AG10803 (cell line): Measurements from ENCODE around the gene ZNF845.
"Not testable (repeated sequence)": the region's sequence is repeated elsewhere in the genome, so short reads cannot be mapped to it uniquely, and the experiment has no call there.

ENCODE experiments used
- DNase-seq: peaks from one replicate; pipeline ENCODE4 v3.0.0; 2010; ENCODE audit warnings: low read depth
- H3K4me3 ChIP-seq: 2 replicates; pipeline ENCODE4 v1.5.1; 2011; ENCODE audit warnings: mild to moderate bottlenecking, low read length, control low read depth
- TF ChIP-seq, protein P1 (sequence below): conservative IDR thresholded peaks from 2 replicates; pipeline ENCODE4 v1.5.1; 2011; ENCODE audit warnings: mild to moderate bottlenecking, low read length, control low read depth, inconsistent platforms

Gene ZNF845

GRCh38 chr19:53388904-53389303 lies 55.4 kb downstream of the ZNF845 start:
- TF ChIP-seq, protein P1, sequence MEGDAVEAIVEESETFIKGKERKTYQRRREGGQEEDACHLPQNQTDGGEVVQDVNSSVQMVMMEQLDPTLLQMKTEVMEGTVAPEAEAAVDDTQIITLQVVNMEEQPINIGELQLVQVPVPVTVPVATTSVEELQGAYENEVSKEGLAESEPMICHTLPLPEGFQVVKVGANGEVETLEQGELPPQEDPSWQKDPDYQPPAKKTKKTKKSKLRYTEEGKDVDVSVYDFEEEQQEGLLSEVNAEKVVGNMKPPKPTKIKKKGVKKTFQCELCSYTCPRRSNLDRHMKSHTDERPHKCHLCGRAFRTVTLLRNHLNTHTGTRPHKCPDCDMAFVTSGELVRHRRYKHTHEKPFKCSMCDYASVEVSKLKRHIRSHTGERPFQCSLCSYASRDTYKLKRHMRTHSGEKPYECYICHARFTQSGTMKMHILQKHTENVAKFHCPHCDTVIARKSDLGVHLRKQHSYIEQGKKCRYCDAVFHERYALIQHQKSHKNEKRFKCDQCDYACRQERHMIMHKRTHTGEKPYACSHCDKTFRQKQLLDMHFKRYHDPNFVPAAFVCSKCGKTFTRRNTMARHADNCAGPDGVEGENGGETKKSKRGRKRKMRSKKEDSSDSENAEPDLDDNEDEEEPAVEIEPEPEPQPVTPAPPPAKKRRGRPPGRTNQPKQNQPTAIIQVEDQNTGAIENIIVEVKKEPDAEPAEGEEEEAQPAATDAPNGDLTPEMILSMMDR, result no peak
- H3K4me3 ChIP-seq, result no peak overlapping the region
- no peak for DNase-seq

- no peak overlapping the region for H3K4me3 ChIP-seq
- no peak for DNase-seq
Observed at GRCh38 chr19:53389571-53389970, 56.0 kb downstream of the ZNF845 start.

GRCh38 chr19:53389978-53390377 lies 56.4 kb downstream of the ZNF845 start:
- DNase-seq, result no peak
- H3K4me3 ChIP-seq, result no peak overlapping the region
- TF ChIP-seq, protein P1, result no peak

More at GRCh38 chr19:53389571-53389970, 56.0 kb downstream of the ZNF845 start:
- TF ChIP-seq, protein P1, result no peak

DNA sequence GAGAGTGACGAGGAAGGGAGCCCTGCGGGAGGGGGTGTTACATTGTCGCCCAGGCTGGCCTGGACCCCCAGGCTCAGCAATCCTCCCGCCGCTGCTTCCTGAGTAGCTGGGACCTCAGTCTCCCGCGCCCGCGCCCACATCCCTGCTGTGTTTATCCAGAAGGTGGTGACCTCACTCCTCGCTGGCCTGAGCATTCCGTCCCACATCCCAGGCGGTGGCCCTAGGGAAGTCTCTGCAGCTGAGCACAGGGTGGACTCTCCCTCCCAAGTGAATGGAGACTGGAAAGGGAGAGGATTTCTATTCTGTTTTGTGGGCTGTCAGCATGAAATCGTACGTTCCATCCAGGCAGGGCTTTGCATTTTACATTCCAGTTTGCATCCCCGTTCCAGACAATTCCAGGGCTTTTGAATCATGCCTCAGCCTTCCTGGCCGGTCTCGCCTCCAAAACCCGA lies 61.0 kb downstream of the ZNF845 start:
- peak; percentile 58 for DNase-seq
- TF ChIP-seq, protein P1, result no peak
- H3K4me3 ChIP-seq, result peak overlapping the region; percentile 84

- TF ChIP-seq, protein P1, result peak; percentile 51
- peak; percentile 91 for DNase-seq
- H3K4me3 ChIP-seq, result peak within 1 kb of the TSS; percentile 84
Observed at GRCh38 chr19:53394974-53395839, 61.7 kb downstream of the ZNF845 start, which contains the start of gene ZNF765. TSS of gene ZNF765 (plus strand) at chr19:53395149. CDS start at chr19:53398016, 2,867 bp downstream.

DNA sequence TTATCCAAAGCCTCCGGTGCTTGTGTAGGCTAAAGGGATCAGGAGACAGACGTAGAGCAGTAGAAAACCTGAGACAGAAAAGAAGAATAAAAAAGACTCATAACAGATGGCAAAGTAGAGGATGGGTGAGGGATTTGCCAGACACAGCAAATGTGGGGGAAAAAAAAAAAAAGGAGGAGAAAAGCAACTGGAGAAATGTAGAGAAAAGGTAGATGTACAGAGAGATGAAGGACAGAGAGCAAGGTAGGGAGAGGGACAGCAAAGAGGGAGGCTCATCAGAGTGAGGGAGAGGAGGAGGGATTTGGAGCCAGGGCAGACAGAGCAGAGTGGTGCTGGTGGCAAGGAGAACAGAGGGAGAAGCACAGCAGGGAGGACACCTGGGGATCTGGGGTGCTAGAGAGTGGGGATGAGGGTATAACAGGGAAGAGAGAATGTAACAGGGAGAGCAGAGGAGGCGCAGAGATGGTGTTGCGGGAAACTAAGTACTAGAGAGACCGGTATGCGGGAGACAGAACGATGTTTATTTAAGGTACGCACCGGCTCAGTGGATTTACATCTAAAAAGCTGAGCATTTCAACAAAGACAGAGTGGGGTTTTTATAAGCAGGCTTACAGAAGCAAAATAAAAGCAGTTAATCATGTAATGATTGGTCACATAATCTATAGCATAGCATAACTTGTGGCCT lies 62.4 kb downstream of the ZNF845 start:
- not testable (repeated sequence) for DNase-seq

DNA sequence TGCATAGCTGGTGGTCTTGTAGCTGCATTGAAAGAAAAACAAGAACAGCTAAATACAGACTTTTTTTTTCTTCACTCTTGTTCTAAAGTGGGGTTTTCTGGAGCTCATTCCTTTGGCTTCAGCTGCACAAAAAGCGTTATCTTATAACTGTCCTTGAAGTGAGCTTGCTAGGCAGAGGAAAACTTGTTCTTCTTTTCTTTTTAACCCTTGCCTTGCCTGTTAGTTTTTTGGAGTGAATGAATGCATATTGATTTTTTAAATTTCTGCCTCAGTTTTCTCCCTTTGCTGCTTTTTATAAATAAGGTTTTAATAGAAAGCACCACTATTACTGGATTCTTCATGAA lies 62.9 kb downstream of the ZNF845 start:
- DNase-seq, result no peak
- TF ChIP-seq, protein P1, result no peak
- no peak overlapping the region for H3K4me3 ChIP-seq

More for the DNA sequence above, 62.4 kb downstream of the ZNF845 start:
- H3K4me3 ChIP-seq, result peak overlapping the region; percentile 84

DNA sequence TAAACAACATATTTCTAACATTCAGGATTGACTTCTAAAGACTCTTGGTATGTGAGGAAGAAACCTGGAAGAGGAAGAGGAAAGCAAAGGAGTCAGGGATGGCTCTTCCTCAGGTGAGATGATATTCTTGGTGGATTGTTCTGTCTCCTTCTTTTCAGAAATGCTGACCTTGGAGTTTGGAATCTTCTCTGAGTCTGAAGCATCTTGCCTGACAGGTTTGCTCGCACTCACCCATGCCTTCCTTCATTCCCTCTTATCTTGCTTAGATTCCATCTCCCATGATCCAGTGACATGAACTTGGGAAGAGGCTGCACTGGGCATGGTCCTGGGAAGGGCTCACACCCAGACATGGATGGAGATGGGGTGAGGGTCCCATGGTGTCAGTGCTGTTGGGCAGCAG lies 64.4 kb downstream of the ZNF845 start:
- H3K4me3 ChIP-seq, result not testable (repeated sequence)

More for the DNA sequence above, 64.4 kb downstream of the ZNF845 start:
- DNase-seq, result not testable (repeated sequence)
